GM12878 (cell line): ENCODE measurements around the gene CAMKK2. TPM values are rescaled to one million over a fixed set of nuclear protein-coding genes. Genes with fewer than 3 reads are reported as not detected.

ENCODE experiments used
- ATF2 ChIP-seq: IDR thresholded peaks from 2 replicates; pipeline ENCODE4 v1.6.1; 2012; ENCODE audit warnings: low read length, inconsistent platforms
- BACH1 ChIP-seq: fragments of 450-650 bp; IDR thresholded peaks from 2 replicates; pipeline ENCODE4 v1.6.1; 2017; ENCODE audit warnings: mild to moderate bottlenecking, borderline replicate concordance
- CBX5 ChIP-seq: sonication (generic); IDR thresholded peaks from 2 replicates; pipeline ENCODE4 v1.6.1; 2016; ENCODE audit warnings: low read depth, moderate library complexity, mild to moderate bottlenecking, inconsistent platforms
- CEBPB ChIP-seq, 2 experiments: fragments of 150-350 bp in 1 of 2; IDR thresholded peaks; 2 replicates each; pipeline ENCODE4 v1.6.1; 2012 to 2014; ENCODE audit warnings: low read depth in 2 of 2, low read length in 2 of 2, borderline replicate concordance in 1 of 2, inconsistent platforms in 1 of 2
- CHD2 ChIP-seq: IDR thresholded peaks from 2 replicates; pipeline ENCODE4 v1.6.1; 2011; ENCODE audit warnings: low read depth, low read length, improper control_type of control experiment, borderline replicate concordance
- CHD4 ChIP-seq: fragments of 200-600 bp; sonication (generic); IDR thresholded peaks from 2 replicates; pipeline ENCODE4 v1.6.1; 2016; ENCODE audit warnings: mild to moderate bottlenecking
- CTCF ChIP-seq, 3 experiments: IDR thresholded peaks in 2 of 3; conservative IDR thresholded peaks in 1 of 3; 2 replicates each; pipeline ENCODE4 v1.5.1; 2011; ENCODE audit warnings: low read depth in 3 of 3, low read length in 3 of 3, mild to moderate bottlenecking in 3 of 3, control low read depth in 2 of 3, moderate library complexity in 2 of 3, inconsistent platforms in 1 of 3, mixed read lengths in 1 of 3; ENCODE audit not compliant: control insufficient read depth in 2 of 3, insufficient read depth in 1 of 3; ENCODE audit errors: extremely low read depth in 1 of 3
- DPF2 ChIP-seq: fragments of 450-650 bp; IDR thresholded peaks from 2 replicates; pipeline ENCODE4 v1.6.1; 2017; ENCODE audit warnings: mild to moderate bottlenecking
- GATAD2B ChIP-seq: fragments of 450-650 bp; conservative IDR thresholded peaks from 2 replicates; pipeline ENCODE4 v1.6.1; 2017; ENCODE audit warnings: low read depth, mild to moderate bottlenecking, moderate library complexity
- IRF3 ChIP-seq: fragments of 450-650 bp; IDR thresholded peaks from 2 replicates; pipeline ENCODE4 v1.6.1; 2014; ENCODE audit warnings: mild to moderate bottlenecking
- IRF4 ChIP-seq: IDR thresholded peaks from 2 replicates; pipeline ENCODE4 v1.6.1; 2011; ENCODE audit warnings: low read depth, low read length
- JUNB ChIP-seq: IDR thresholded peaks from 2 replicates; pipeline ENCODE4 v1.6.1; 2016; ENCODE audit warnings: antibody characterized with exemption, mild to moderate bottlenecking
- MEF2B ChIP-seq: fragments of 450-650 bp; IDR thresholded peaks from 2 replicates; pipeline ENCODE4 v1.6.1; 2018; ENCODE audit warnings: mild to moderate bottlenecking, moderate library complexity; ENCODE audit not compliant: partially characterized antibody, poor library complexity, severe bottlenecking
- NFYA ChIP-seq: IDR thresholded peaks from 2 replicates; pipeline ENCODE4 v1.6.1; 2011; ENCODE audit warnings: low read depth, mild to moderate bottlenecking, low read length, improper control_type of control experiment, borderline replicate concordance
- NRF1 ChIP-seq: conservative IDR thresholded peaks from 2 replicates; pipeline ENCODE4 v1.6.1; 2011; ENCODE audit warnings: mild to moderate bottlenecking, low read depth, low read length, improper control_type of control experiment
- POU2F2 ChIP-seq: IDR thresholded peaks from 3 replicates; pipeline ENCODE4 v1.6.1; 2011; ENCODE audit warnings: low read depth, mild to moderate bottlenecking, low read length, borderline replicate concordance
- RELA ChIP-seq: fragments of 450-650 bp; IDR thresholded peaks from 2 replicates; pipeline ENCODE4 v1.8.0; 2014; ENCODE audit warnings: borderline replicate concordance; ENCODE audit not compliant: partially characterized antibody
- RUNX3 ChIP-seq: IDR thresholded peaks from 2 replicates; pipeline ENCODE4 v1.6.1; 2012; ENCODE audit warnings: low read length, inconsistent platforms
- TCF12 ChIP-seq: IDR thresholded peaks from 2 replicates; pipeline ENCODE4 v1.6.1; 2011; ENCODE audit warnings: low read depth, mild to moderate bottlenecking, low read length
- WRNIP1 ChIP-seq: IDR thresholded peaks from 2 replicates; pipeline ENCODE4 v1.6.1; 2011; ENCODE audit warnings: low read depth, low read length, improper control_type of control experiment, borderline replicate concordance
- ZBED1 ChIP-seq: IDR thresholded peaks from 2 replicates; pipeline ENCODE4 v1.6.1; 2016; ENCODE audit warnings: borderline replicate concordance
- ZNF687 ChIP-seq: fragments of 450-650 bp; IDR thresholded peaks from 2 replicates; pipeline ENCODE4 v1.6.1; 2017; ENCODE audit warnings: mild to moderate bottlenecking, moderate library complexity
- polyA plus RNA-seq, 11 experiments: library from polyadenylated mRNA; depleted of rRNA in 4 of 11; unstranded in 6 of 11; stranded (reverse) in 5 of 11; fragments of >200 nt; fragmentation: Nextera tagmentation in 4 of 11; fragmentation: Illumina TruSeq in 1 of 11; extraction: Ambion mirVana in 4 of 11; extraction: Trizol in 1 of 11; gene quantifications; 1 replicate in 1 of 11; 2 replicates in 10 of 11; pipeline versions ENCODE4 v1.2.1 to v1.2.3, GENCODE V29; 2011 to 2016; ENCODE audit warnings: inconsistent platforms in 2 of 11, missing spikeins in 2 of 11, low read depth in 1 of 11
- total RNA-seq, 4 experiments: library from RNA; depleted of rRNA in 3 of 4; stranded (reverse); fragments of >200 nt in 3 of 4; fragmentation: Illumina TruSeq in 1 of 4; extraction: Trizol in 1 of 4; gene quantifications; 2 replicates each; pipeline versions ENCODE4 v1.2.1 to v1.2.3, GENCODE V29; 2013 to 2021

Gene CAMKK2
- total and polyA plus RNA-seq, 10 of the 15 experiments (the other 5 are each of a cell fraction or from before 2014, with no cell fraction given) = 5.2 to 40.6 (median 26.6) TPM

DNA sequence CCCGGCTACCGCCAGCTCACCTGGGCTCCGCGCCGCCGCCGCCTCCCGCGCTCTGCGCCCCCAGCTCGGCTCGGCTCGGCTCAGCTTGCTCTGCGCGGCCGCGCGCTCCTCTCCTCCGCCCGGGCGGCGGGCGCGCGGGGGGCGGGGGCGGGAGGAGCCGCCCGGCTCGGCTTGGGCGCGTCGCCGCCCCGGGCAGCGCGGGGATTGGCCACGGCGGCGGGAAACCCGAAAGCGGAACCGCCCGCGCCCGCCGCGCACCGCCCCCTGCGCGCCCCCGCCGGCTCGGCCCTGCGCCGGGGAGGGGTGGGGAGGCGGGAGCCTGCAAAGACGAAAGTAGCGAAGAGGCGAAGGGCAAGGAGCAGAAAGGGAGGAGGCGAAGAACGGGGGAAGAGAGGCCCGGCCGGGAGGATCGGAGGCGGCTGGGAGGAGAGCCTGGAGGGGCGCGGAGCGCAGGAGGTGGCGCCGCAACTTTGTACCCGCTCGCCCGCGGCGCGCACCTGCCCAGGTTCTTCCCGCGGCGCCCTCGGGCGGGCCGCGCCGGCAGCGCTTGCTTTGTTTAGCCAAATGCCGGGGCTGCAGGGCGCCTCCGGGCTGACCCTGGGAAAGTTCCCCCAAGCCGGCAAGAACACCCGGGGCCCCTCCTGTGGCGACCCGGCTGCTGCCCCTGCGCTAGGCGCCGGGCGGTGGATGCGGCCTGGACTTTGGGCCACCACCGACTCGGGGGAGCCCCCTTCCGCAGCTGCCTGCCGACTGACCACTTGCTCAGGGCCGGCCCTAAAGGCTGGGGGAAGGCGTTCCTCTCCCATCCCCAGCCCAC, at the start of gene CAMKK2 (continued):
- TF ChIP-seq GATAD2B (peak; percentile 73), CEBPB (IDR thresholded peaks at IDR 0.05; ENCODE audit: borderline replicate concordance in 1 of 2, low read depth in 2 of 2, low read length in 2 of 2) (no peak), ATF2 (no peak), ZBED1 (no peak), TCF12 (0 out of 2 replicates have a peak, but pooled peaks have one; percentile 24), NFYA (no peak), ZNF687 (peak; percentile 15; the same call in 1 of the 2 replicates), DPF2 (peak; percentile 60), BACH1 (no peak; the same call in 1 of the 2 replicates), CHD2 (no peak), POU2F2 (no peak), CHD4 (no peak), IRF4 (no peak), JUNB (no peak), NRF1 (peak; percentile 27; the same call in 1 of the 2 replicates), CBX5 (no peak), RUNX3 (peak; percentile 12; the same call in 1 of the 2 replicates), RELA (no peak), CTCF (IDR thresholded peaks at IDR 0.05 in 2 of 3, conservative IDR thresholded peaks at IDR 0.05 in 1 of 3; ENCODE audit: control insufficient read depth in 2 of 3, extremely low read depth in 1 of 3, insufficient read depth in 1 of 3, low read depth in 3 of 3, low read length in 3 of 3) (peak in 2 of 3 experiments; percentile 20 to 23; a peak in 1 of 6 replicates), MEF2B (no peak), WRNIP1 (no peak), IRF3 (no peak)
